Prostate gland (tissue), 2 donors: Measurements from ENCODE around the gene BLNK. TPM values are rescaled to one million over a fixed set of nuclear protein-coding genes. Genes with fewer than 3 reads are reported as not detected.

ENCODE experiments used
- DNase-seq: peaks from one replicate; pipeline ENCODE4 v3.0.0-alpha.2; 2019; ENCODE audit warnings: low spot score
- H3K27ac ChIP-seq, 2 donors: fragments of 200-600 bp; sonication (generic); 2 replicates each; pipeline ENCODE4 v1.5.1; 2017 to 2019
- H3K27me3 ChIP-seq: fragments of 200-600 bp; sonication (generic); replicated peaks from 2 replicates; pipeline ENCODE4 v1.5.1; 2019; ENCODE audit not compliant: insufficient read depth
- H3K36me3 ChIP-seq, 2 donors: fragments of 200-600 bp; sonication (generic); 1 replicate in 1 of 2; 2 replicates in 1 of 2; pipeline versions ENCODE4 v1.5.1 to v1.8.1; 2017 to 2019
- H3K4me1 ChIP-seq: fragments of 200-600 bp; sonication (generic); replicated peaks from 2 replicates; pipeline ENCODE4 v1.5.1; 2019
- H3K4me3 ChIP-seq, 2 donors: fragments of 200-600 bp; sonication (generic); 2 replicates each; pipeline ENCODE4 v1.5.1; 2017 to 2019
- H3K9me3 ChIP-seq: fragments of 200-600 bp; sonication (generic); 2 replicates; pipeline ENCODE4 v1.5.1; 2017
- CTCF ChIP-seq, 4 experiments: fragments of 200-600 bp in 2 of 4; fragments of 450-650 bp in 2 of 4; sonication (generic) in 2 of 4; IDR thresholded peaks; 1 replicate in 3 of 4; 2 replicates in 1 of 4; pipeline ENCODE4 v1.5.1; 2016 to 2019; ENCODE audit warnings: antibody characterized with exemption in 4 of 4, mild to moderate bottlenecking in 2 of 4, moderate library complexity in 2 of 4
- POLR2A ChIP-seq: fragments of 450-650 bp; IDR thresholded peaks from one replicate; pipeline ENCODE4 v1.6.1; 2016; ENCODE audit warnings: antibody characterized with exemption, mild to moderate bottlenecking
- POLR2AphosphoS5 ChIP-seq: sonication (generic); formaldehyde crosslinking; IDR thresholded peaks from one replicate; pipeline ENCODE4 v1.6.1; 2017; ENCODE audit warnings: antibody characterized with exemption
- WGBS: methylation state at CpG from one replicate; pipeline ENCODE4 v1.1.5; 2018; 5-methylcytosine and 5-hydroxymethylcytosine counted together
- intact Hi-C: fragments of 100-400 bp; cut with DNase I; formaldehyde crosslinking; loops from one replicate; pipeline ENCODE4 v1.14.2; 2022
- total RNA-seq, 2 donors: library from RNA; depleted of rRNA; stranded (reverse); fragments of >200 nt; gene quantifications; one replicate each; pipeline ENCODE4 v1.1.0, GENCODE V29; 2016

The BLNK gene
- total RNA-seq, 2 donors from 2014 or later, result 4.8 to 8.2 TPM

DNA sequence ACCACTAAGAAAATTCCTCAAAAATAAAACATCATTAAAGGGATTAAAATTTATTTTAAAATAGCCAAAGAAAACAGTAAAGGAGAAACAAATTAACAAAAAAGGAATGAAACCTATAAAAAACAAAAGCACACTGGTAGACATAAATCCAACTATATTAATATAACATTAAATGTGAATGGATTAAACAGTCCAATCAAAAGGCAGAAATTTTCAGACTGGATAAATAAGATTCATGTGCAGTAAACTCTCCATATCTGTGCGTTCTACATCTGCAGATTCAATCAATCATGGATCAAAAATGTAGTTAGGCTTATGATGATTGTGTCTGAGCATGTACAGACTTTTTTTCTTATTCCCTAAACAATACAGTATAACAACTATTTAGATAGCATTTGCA is 98.7 kb downstream of the BLNK start:
- Histone ChIP-seq H3K4me1 (no peaks in the 10 kb centered on the region), H3K27me3 (no peaks in the 10 kb centered on the region), H3K4me3 (no peak overlapping the region), H3K36me3 (no peaks in the 10 kb centered on the region), H3K27ac (no peak overlapping the region), H3K9me3 (no peaks in the 10 kb centered on the region)
- WGBS, result 100% methylated on average over 1 of the region's 1 CpG
- TF ChIP-seq POLR2A (no peak), POLR2AphosphoS5 (no peak), CTCF (IDR thresholded peaks at IDR 0.05) (no peak)
- intact Hi-C loops, result no loop called here
- no peak for DNase-seq

DNA sequence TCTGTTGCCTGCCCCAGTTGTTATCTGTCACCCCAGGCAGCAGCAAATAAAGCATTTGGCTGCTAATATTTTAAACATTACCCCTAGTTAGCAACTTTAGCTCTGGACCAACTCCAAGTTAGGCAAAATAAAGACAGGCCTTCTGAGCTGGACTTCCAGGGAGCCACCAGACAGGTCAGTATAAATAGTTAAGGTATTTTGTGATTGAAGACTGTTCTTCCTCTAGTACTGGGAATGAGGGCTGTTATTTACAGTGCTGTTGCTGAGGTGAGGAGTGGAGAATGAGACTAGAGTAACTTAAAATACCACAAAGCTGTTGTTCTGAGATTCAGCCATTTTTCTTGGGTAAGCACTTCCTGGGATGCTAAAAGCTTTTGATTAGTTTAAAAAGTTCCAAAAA is 101.1 kb downstream of the BLNK start:
- H3K9me3 ChIP-seq, result no peaks in the 10 kb centered on the region

GRCh38 chr10:96168546-96168945 is 102.8 kb downstream of the BLNK start:
- H3K9me3 ChIP-seq, result no peaks in the 10 kb centered on the region
- no peaks in the 10 kb centered on the region for H3K27me3 ChIP-seq
- 86% methylated on average over 1 of the region's 1 CpG for WGBS
- H3K27ac ChIP-seq, result no peak overlapping the region
- intact Hi-C loops, result no loop called here
- no peaks in the 10 kb centered on the region for H3K4me1 ChIP-seq
- no peaks in the 10 kb centered on the region for H3K36me3 ChIP-seq
- H3K4me3 ChIP-seq, result no peak overlapping the region
- no peak for DNase-seq
- TF ChIP-seq CTCF (IDR thresholded peaks at IDR 0.05) (no peak), POLR2A (no peak), POLR2AphosphoS5 (no peak)

More for the DNA sequence above, 101.1 kb downstream of the BLNK start:
- TF ChIP-seq POLR2AphosphoS5 (no peak), CTCF (IDR thresholded peaks at IDR 0.05) (no peak), POLR2A (no peak)
- H3K4me3 ChIP-seq, result no peak overlapping the region
- no peak for DNase-seq
- no peak overlapping the region for H3K27ac ChIP-seq
- H3K27me3 ChIP-seq, result no peaks in the 10 kb centered on the region
- H3K36me3 ChIP-seq, result no peaks in the 10 kb centered on the region
- intact Hi-C loops, result no loop called here
- H3K4me1 ChIP-seq, result no peaks in the 10 kb centered on the region

- TF ChIP-seq POLR2AphosphoS5 (no peak), POLR2A (no peak), CTCF (IDR thresholded peaks at IDR 0.05) (no peak)
- H3K36me3 ChIP-seq, result no peaks in the 10 kb centered on the region
- H3K27me3 ChIP-seq, result no peaks in the 10 kb centered on the region
- no peak for DNase-seq
- H3K4me3 ChIP-seq, result no peak overlapping the region
- no peaks in the 10 kb centered on the region for H3K9me3 ChIP-seq
- 92% methylated on average over 6 of the region's 6 CpGs for WGBS
- no peaks in the 10 kb centered on the region for H3K4me1 ChIP-seq
- H3K27ac ChIP-seq, result no peak overlapping the region
- intact Hi-C loops, result no loop called here
Measured at GRCh38 chr10:96165726-96166125, 105.6 kb downstream of the BLNK start.

DNA sequence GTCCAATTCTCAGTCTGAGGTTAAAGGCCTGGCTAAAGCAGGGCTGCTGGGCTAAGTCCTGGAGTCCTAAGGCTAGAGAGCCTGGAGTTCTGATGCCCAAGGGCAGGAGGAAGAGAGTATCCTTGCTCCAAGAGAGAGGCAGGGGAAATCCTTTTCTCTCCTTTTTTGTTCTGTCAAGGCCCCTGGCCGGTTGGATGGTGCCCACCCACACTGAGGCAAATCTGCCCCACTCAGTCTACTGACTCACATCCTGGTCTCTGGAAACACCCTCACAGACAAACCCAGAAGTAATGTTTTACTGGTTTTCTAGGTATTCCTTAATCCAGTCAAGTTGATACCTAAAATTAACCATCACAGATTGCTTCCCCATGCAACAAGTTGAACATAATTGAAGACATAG is 118.3 kb downstream of the BLNK start:
- intact Hi-C loops, result no loop called here
- H3K9me3 ChIP-seq, result no peaks in the 10 kb centered on the region
- WGBS, result 84% methylated on average over 1 of the region's 1 CpG

More for the DNA sequence above, 118.3 kb downstream of the BLNK start:
- Histone ChIP-seq H3K36me3 (peaks cover 0 to 8% of the 10 kb centered on the region in 2 donors), H3K4me3 (no peak overlapping the region), H3K27me3 (no peaks in the 10 kb centered on the region), H3K27ac (no peak overlapping the region), H3K4me1 (no peaks in the 10 kb centered on the region)
- DNase-seq, result no peak
- TF ChIP-seq CTCF (IDR thresholded peaks at IDR 0.05), result no peak
- TF ChIP-seq POLR2A, result no peak
- no peak for TF ChIP-seq POLR2AphosphoS5
